Tongue (tissue), 2 donors: ENCODE results near the gene GPR148. TPM values are rescaled to one million over a fixed set of nuclear protein-coding genes. Genes with fewer than 3 reads are reported as not detected.
A peak's percentile ranks its signal among the peaks of the same experiment; 100 is the strongest.

Experiments used
- DNase-seq: peaks from one replicate; pipeline ENCODE4 v3.0.0-alpha.2; 2015
- total RNA-seq: library from RNA; depleted of rRNA; stranded (reverse); fragments of >200 nt; gene quantifications from one replicate; pipeline ENCODE4 v1.2.3, GENCODE V29; 2014

Gene GPR148
- total RNA-seq, 1 donor from 2014 or later, result not detected

- DNase-seq, result no peak
Observed at GRCh38 chr2:130749641-130750040, 20.8 kb downstream of the GPR148 start.

GRCh38 chr2:130754811-130755210, 25.9 kb downstream of the GPR148 start:
- no peak for DNase-seq

- DNase-seq, result peak; percentile 10
Observed at GRCh38 chr2:130755256-130756052, 26.6 kb downstream of the GPR148 start, which contains the start of gene AMER3. TSS of gene AMER3 (plus strand) at chr2:130755540. CDS start at chr2:130762073, 6,533 bp downstream.

- peak; percentile 64 for DNase-seq
Observed at GRCh38 chr2:130756053-130756873, 27.4 kb downstream of the GPR148 start.

- no peak for DNase-seq
Observed at GRCh38 chr2:130756874-130757668, 28.2 kb downstream of the GPR148 start.

- DNase-seq, result peak; percentile 6
Observed at GRCh38 chr2:130759906-130760753, 31.3 kb downstream of the GPR148 start.

GRCh38 chr2:130760754-130761751, 32.2 kb downstream of the GPR148 start:
- no peak for DNase-seq

GRCh38 chr2:130762031-130762909, 33.4 kb downstream of the GPR148 start:
- no peak for DNase-seq

- DNase-seq, result no peak
Observed at GRCh38 chr2:130762910-130763385, 34.1 kb downstream of the GPR148 start.

- no peak for DNase-seq
Observed at GRCh38 chr2:130763405-130763804, 34.5 kb downstream of the GPR148 start.

GRCh38 chr2:130764035-130764820, 35.4 kb downstream of the GPR148 start:
- no peak for DNase-seq

GRCh38 chr2:130764821-130765115, 35.9 kb downstream of the GPR148 start:
- no peak for DNase-seq

- DNase-seq, result no peak
Observed at GRCh38 chr2:130765464-130765863, 36.6 kb downstream of the GPR148 start.

- DNase-seq, result no peak
Observed at GRCh38 chr2:130766037-130766436, 37.2 kb downstream of the GPR148 start.

- no peak for DNase-seq
Observed at GRCh38 chr2:130766711-130767407, 38.0 kb downstream of the GPR148 start.

GRCh38 chr2:130767408-130767775, 38.5 kb downstream of the GPR148 start:
- DNase-seq, result no peak

GRCh38 chr2:130768191-130768855, 39.5 kb downstream of the GPR148 start:
- no peak for DNase-seq
